Right ventricle myocardium inferior (tissue), 1 donor: Measurements from ENCODE around the gene MAML3. TPM values are rescaled to one million over a fixed set of nuclear protein-coding genes. Genes with fewer than 3 reads are reported as not detected.

Experiments
- ATAC-seq: fragments of 200-7000 bp; cut with Tn5 transposase; one replicate; pipeline ENCODE4 v1.9.1; 2020; ENCODE audit warnings: mild to moderate bottlenecking, moderate library complexity
- DNase-seq: peaks from one replicate; pipeline ENCODE4 v3.0.0; 2021; ENCODE audit errors: missing footprints
- intact Hi-C: fragments of 100-400 bp; cut with DNase I; formaldehyde crosslinking; loops from one replicate; pipeline ENCODE4 v1.11.0; 2022
- total RNA-seq: library from RNA; stranded (reverse); fragmentation: NEBNext Ultra II Directional; extraction: Animal tissue kit (Norgen Biotek cat#: 25700); gene quantifications from one replicate; pipeline ENCODE4 v1.2.1, GENCODE V29; 2021
- donor health status: DM: no; HTN: yes; CAD: no; lungs with severe emphysema.

The MAML3 gene
- total RNA-seq, 1 donor from 2014 or later, result 2.3 TPM

DNA sequence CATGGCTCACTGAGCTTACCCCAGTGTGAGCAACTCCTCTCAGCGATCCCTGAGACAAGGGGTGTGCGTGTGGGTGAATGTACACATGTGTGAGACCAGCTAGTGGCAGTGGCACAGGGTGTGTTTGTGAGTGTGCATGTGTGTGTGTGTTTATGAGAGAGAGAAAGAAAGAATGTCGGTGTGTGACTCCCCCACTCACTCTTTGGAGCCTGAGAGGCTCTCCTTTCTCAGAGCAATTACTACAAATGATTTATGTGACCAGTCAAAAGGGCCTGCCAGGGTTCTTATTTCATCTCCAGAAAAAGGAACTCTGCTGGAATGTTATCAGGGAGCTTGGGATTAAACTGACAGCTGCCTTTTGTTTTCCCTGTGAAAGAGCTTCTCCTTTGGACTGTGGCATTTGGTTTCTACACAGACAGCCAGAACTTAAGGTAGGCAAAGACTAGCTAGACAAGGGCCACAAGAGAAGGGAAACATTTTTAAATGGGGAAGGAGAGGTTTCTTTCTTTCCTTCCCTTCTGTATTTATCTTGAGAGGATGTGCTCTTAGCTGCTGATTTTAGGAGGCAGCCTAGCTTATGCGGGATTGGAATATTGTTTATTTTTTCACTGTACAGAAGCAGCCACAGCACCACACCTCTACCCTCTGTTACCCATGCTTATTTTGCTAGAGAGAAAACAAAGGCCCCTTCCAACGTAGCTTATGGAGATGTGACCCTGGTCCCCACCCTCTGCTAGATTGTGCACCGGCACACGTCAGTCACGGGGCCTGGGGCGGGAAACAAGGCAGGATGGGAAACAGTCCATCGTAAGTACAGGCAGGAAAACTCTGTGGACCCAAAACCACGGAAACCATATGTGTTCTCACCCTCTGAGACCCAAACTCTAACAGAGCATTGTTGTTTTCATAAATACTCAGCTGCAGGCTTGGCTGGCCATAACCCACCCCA is 344.9 kb downstream of the MAML3 start:
- no peak for DNase-seq
- intact Hi-C loops, result no loop called here
- ATAC-seq, result no peak

DNA sequence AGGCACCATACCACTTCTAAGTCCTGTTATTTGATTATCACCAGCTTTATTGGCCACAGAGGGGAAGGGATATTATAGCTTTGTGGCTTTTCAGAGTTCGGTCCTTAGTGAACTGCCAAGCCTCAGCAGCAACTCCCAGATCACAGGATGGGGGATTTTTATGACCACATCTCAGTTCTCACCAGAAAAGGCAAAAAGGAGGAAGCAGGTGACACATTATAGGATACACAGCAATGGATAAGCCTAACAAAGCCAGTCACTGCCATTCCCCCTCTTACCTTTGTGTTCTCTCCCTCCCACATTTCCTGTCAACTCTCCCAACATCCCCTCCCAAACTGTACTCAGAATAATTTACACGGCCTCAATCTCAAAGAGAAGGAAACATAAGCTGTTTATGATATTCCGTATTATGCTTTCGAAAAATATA is 345.6 kb downstream of the MAML3 start:
- DNase-seq (no peak), ATAC-seq (no peak)
- intact Hi-C loops, result no loop called here

DNA sequence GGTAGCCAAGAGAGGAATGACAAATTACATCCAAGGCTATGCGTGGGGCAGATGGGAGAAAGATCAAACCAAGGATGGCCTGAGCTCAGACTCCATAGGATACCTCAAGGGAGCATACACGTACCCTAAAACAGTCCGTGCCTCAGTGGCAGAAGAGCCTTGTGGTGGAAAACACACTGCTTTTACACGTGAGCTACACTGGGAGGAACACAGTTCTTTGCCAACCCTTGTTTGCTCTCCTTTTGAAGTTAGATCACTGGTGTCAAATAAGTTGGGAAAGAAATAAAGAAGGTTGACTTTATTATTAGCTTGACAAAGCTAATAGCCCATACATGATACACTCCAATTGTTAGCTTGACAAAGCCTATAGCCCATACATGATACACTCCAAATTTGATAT is 346.5 kb downstream of the MAML3 start:
- ATAC-seq (no peak), DNase-seq (no peak)
- intact Hi-C loops, result no loop called here

DNA sequence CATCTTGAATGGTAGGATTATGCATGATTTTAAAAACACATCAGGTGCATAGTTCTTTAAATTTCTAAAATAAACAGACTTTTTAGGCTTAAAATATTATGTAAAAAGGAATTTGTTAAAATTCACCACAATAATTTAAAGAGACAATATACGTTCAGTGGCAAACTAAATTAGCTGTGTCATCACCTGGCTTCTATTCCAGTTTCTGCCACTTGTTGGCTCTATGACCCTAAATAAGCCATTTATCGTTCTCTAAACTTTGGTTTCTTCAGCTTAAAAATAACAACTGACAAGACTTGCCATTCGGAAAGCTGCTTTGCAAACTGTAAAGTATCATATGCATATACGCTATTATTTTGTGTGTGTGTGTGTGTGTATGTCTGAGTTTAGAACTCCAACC is 347.1 kb downstream of the MAML3 start:
- DNase-seq, result no peak
- no peak for ATAC-seq
- intact Hi-C loops, result no loop called here

DNA sequence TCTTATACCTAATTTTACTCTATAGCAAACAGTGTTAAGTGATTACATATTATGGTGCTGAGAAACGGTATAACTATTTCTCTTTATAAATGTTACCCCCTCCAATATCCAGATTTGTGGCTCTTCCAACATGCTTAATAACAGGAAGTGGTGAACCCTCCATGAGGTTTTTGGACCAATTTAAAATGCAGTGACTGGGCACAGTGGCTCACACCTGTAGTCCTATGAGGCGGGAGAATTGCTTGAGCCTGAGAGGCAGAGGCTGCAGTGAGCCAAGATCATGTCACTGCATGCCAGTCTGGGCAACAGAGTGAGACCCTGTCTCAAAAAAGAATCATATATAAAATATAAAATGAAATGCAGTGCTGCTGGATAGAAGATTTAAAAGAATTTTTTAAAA is 351.1 kb downstream of the MAML3 start:
- no peak for ATAC-seq
- DNase-seq, result no peak
- intact Hi-C loops, result no loop called here

DNA sequence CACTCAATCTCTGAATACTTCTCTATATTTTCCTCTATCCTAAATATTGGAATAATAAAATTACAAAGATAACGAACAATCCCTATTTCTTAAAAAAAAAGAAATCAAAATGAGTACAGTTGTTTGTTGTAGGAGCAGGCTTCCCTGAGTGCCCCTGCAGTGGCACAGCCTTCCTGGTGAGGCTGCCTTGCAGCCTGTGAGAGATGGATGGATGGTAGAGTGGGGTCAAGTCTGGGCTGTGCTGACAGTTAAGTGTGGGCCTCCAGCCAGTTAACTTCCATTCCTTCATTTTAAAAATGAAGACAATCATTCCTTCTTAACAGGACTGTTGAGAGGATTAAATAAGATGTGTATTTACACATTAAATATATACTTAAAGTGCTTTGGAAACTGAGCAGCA is 351.5 kb downstream of the MAML3 start:
- intact Hi-C loops, result no loop called here
- DNase-seq, result no peak
- no peak for ATAC-seq

DNA sequence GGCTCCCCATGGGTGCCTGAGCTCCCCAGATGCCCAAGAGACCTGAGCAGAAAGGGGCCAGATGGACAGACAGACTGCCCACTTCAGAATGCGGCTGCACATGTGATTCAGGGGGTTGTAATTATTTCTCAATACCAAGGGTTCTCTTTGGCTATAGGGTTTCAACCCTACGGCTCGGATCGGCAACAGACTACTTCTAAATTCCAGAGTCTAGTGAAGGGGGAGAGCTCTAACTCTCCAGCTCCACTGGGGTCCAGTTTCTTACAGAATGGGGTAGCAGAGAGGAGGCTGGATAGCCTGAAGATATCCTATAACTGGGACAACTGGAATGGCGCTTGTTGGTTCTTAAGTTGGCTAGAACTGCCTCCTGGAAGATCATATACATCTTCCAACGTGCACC is 352.1 kb downstream of the MAML3 start:
- intact Hi-C loops, result no loop called here
- no peak for DNase-seq
- no peak for ATAC-seq

DNA sequence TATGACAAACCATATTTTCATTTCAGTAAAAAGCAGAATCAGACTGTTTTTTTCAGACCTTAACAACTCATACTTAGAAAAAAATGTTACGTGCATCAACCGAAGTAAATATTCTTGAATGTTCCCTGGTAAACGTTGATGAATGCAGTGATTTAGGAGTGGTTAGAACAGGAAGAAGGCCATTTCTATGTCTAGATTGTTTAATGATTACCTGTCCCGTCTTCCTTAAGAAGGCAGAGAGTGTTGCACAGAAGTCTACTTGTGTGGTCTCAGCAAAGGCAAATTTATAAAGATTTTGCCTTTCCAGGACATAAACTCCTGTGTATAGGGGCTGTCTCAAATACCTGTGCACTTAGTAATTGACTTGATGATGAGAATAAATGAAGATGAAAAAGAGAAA is 353.9 kb downstream of the MAML3 start:
- no peak for ATAC-seq
- intact Hi-C loops, result no loop called here
- DNase-seq, result no peak

DNA sequence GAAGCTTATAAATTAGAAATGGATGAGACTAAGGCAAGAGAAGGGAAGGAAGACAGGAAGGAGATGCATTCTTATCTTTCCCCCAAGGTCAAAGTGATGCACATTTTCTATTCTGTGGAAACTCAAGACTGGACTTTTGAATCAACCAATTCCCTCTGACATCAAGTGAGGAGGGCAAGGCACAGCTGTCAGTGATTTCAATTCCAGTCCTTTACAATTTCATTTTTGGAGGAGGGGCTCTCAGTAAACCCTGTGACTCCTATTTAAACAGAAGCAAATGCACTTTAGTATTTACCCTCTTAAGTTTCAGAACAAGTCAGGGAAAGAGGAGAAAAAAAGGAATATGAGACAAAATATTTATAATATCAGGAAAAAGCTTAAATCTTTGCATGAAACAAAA is 354.4 kb downstream of the MAML3 start:
- intact Hi-C loops, result no loop called here
- DNase-seq, result no peak
- no peak for ATAC-seq

DNA sequence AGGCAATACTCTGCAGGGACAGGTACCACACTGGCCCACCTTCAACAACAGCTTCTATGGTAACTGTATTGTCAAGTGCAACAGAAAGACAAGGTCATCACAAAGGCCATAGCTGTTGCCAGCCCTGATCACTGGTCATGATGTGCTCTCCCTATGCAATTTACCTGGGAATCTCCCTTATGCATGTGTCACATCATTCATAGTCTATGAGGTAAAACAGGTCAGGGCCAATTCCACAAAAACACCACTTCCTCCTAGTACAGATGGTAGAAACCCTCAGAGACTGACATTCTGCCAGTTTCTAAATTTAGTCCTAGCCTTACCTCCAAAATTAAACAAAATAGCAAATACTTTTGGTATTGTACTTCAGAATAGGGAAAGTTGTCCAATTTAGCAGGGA is 355.5 kb downstream of the MAML3 start:
- no peak for DNase-seq
- no peak for ATAC-seq
- intact Hi-C loops, result no loop called here

DNA sequence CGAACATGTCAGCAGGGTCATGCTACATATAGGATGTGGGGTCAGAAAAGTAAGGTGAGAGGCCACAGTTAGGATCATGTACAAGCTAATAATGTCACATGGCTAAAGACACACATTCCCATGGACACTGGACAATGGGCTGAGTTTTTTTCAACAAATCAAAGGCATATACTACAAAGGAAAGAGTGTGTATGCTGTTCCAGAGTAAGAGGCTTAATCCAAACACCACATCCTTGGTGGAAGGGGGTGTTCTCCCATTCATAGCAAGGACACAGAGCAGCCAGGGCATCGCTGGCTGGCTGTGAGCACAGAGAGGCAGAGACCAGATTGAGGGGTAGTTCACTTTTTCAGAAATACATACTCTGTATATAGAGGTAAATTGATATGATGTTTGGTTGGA is 356.7 kb downstream of the MAML3 start:
- no peak for ATAC-seq
- no peak for DNase-seq
- intact Hi-C loops, result no loop called here

DNA sequence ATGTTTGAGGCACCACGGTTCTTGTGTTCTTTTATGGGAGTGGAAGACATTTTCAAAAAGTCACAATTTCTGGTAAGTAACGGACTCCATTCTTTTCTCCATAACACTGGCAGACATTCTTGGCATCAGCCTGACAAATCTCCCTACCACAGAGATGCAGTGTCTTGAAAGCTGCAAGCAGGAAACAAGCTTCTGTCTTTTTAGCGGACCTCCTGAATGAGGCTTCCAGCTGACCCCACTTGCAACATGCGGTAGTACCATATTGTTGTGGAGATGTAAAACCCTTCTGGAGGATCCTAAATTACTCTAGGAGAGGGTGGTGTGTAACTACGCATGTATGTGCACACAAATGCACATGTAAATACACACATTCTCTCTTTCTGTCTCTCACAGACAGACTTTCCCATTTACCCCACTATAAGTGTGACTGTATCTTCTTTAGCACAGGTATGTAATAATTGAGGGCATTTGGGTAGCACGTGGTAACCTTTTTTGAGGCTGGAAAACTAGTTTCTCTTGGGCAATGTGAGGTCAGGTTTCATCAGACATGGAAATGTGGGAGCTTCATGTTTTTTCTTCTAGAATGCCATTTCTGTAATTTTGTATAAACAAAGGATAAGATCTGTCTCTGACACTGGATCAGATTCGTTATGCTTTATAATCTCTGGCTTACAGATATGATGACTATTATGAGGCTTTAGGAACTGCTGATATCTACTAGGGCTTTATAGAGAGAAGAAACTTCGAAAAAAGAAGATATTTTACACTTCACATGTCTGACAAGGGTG is 358.3 kb downstream of the MAML3 start:
- no peak for DNase-seq
- intact Hi-C loops, result no loop called here
- no peak for ATAC-seq

DNA sequence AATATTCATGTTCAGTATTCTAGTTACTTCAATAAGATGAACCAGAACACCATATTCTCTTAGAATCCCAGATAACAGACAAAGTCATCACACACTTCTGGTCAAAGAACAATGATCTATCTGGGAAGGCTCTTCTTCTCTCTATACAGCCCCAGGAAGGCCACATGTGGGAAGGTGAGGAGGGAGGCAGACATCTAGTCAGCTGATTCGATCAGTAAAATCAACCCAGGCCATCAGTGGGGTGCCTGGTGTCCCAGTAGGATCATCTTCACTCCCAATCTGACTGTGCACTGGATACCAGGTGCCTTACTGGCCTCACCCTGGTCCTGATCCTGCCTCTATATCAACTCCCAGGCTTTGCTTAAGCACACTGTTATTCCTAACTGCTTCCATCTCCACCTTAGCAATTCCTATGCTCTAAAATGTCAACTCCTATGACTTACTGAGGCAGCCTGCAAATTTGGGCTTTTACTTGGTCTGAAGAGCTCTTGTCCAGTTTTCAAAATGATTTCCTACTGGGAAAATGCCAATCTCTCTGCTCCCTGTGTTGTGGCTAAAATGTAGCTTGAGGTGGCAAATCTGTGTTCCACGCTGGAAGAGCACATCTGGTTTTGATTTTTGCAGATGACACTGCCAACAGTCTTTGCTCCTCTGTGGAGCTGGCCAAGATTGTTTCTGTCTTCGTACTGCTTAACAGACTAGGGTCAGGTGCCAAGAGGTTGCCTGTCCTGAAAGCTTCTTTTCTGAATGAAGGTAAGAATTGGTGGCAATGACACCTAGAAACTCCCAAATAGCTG is 359.6 kb downstream of the MAML3 start:
- DNase-seq (no peak), ATAC-seq (no peak)
- intact Hi-C loops, result no loop called here

DNA sequence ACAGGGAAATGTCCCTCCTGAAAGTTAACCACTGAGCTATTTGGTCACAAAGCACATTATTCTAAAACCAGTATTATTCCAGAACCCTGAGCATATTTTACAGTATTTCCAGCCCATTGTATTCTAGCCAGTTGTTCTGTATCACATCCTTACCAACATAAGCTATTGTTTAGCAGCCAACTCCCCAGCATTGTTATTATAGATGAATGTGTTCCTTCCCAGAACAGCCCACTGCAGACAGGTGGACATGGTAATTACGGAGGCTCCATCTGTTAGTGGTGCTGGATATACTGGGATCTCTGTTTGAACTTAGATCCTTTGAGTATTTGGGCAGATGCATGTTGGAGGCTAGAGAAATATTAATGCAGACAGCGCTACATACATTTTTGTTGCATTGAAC is 362.3 kb downstream of the MAML3 start:
- ATAC-seq (no peak), DNase-seq (no peak)
- intact Hi-C loops, result no loop called here

DNA sequence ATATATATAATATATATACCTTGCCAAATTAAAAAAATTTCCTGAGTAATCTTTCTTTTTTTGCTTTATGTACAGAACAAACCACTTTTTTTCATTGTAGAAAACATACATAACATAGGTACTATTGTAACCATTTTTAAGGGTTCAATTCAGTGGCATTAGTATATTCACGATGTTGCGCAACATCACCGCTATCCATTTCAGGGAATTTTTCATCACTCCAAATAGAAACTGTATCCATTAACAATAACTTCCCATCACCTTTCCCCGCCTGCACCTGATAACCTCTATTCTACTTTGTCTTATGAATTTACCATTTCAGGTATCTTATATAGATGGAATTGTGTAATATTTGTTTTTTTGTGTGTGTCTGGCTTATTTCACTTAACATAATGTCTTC is 363.7 kb downstream of the MAML3 start:
- ATAC-seq, result no peak
- no peak for DNase-seq
- intact Hi-C loops, result no loop called here

DNA sequence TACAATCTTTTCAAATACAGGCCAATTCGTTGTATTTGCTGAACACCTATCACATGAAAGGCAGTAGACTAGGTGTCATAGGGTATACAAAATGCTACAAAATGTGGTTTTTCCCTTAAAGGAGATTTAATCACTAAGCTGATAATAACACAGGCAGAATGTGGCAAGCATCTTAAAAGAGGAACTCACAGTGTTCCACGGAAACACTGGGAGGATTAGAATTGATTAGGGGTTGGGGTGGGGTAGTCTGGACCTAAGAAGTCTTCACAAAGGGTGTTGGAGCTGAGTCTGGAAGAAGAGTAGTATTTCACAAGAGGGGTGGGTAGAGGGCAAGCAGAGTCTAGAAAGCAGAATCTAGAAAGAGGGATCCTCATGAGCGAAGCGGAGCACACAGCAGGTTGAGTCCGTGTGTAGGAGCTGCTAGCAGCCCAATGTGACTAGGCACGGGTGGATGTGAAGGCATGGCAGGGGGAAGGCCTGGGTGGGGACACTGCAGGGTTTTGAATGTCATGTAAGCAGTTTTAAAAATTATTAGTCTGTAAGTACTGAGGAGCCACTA is 364.8 kb downstream of the MAML3 start:
- intact Hi-C loops, result no loop called here
- ATAC-seq (no peak), DNase-seq (no peak)

DNA sequence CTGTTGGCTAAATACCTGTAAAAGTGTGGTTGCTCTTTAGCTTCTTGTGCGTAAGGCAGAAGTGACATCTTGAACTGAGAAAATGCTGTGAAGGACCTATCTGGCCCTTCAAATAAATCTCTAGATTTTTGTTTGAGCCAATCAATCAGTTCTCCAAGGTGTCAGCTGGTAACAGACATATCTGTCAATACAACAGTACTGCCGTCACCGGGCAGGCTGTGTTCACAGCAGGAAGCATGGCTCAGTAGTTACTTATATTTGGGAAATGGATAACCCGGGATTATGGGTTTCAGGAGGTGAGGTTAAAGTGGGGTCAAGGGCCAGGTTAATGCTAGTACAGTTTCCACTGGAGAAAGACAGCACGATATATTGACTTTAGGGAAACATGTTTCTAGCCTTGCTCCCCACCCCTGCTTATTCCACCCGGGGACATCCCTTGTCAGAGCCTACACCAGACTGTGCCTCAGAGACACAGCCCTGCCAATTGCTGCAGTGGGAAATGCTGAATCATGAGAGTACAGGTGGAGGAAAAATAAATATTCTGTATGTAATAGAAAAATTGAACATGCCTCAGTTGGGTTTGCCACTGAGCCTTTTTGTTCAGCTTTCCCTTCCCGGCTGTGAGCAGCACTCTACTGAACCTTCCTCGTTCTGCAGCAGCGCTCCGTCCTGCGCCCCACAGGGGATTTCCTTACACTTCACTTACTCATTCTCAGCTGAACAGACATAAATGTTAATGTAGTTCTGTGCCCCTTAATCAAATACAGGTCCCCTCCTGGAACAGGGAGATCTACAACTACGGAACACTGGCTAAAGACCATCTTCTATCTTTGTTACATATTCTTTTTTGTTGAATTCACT is 367.3 kb downstream of the MAML3 start:
- ATAC-seq (no peak), DNase-seq (no peak)
- intact Hi-C loops, result no loop called here

DNA sequence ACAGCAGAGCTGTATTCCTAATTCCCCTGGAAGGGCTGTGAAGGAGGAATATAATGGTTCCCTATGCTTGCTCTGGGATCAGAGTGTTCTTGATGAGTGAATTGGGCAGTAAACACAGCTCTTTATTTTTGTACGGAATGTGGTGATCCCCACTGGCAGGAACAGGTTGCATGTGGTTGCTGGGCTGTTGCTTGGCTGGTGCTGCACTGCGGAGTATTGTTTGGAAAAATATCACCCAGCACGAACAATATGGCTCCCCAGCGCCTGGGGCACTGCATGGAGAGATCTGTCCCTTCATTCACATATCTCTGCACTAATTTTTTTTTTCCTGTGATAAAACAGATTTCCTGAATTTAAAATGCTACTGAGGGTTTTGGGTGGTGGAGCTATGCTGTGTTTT is 368.6 kb downstream of the MAML3 start:
- no peak for ATAC-seq
- no peak for DNase-seq
- intact Hi-C loops, result no loop called here
